ENCODE data around the gene ELMO1.

Gene ELMO1

DNA sequence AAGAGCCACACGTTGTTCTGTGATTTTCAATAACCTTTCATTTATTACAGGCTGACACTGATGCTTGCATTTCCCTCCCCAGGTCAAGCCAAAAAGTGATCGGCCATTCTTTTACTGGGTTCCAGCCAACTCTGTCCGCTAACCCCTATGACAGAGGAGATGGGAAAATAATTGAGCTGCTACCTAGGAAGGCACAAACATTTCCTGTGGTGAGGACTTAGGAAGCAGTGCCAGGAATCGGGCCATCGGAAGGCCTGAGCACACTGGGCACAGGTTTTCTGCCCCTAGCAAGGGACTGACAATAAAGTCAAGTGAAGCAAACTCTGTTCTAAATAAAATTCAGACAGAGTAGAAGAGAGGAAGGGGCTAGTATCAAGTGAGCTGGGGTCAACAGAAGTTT lies 411.4 kb downstream of the ELMO1 start:
- no peak for DNase-seq

DNA sequence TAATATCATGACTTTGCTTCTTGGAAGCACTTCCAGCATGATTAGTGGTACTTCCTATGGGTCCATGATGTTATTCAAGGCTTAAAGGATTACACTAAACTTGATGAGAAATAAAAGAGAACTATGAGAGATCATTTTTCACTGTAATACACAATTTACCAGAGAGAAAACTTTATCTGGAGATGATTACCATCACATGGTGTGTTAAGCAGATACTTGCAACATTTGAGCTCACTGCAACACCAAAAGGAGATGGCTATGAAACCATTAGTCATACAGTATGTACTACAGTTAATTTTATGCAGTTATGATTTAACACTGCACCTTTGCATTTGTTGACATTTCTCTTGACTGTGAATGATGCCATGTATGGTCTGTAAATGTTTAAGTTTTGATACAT lies 413.0 kb downstream of the ELMO1 start:
- DNase-seq = no peak

DNA sequence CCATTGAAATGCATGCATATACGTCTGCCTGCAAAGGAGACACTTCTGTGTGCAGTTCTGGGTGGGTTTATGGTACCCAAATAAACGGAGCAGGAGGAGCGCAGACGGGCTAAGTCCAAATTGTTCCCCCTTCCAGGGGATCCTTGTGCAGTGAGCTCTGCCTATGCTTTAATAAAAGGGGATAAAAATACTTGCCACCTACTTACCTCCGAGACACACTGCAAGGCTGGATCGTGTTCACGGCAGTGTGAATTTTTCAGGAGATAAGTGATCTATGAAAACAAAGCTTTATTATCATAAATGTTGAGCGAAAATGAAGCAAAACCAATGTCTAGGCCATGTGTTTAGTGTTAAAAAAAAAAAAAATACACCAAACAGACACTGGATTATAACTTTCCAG lies 415.5 kb downstream of the ELMO1 start:
- no peak for DNase-seq

DNA sequence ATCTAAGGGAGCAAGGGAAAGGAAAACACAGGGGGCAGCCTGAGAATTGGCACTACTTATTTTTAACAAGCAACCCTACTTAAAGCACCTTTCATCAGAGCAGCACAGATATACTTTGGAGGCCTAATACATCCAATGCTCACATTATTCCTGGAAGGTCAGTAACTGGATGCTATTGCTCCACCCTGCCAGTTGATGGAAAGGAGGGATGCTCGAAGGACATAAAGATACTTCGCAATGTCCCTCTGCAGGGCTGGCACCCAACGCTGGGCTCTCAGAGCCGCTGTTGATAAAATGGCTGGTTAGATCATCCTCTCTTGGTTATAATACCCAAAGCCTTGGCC lies 416.4 kb downstream of the ELMO1 start:
- DNase-seq = no peak

DNA sequence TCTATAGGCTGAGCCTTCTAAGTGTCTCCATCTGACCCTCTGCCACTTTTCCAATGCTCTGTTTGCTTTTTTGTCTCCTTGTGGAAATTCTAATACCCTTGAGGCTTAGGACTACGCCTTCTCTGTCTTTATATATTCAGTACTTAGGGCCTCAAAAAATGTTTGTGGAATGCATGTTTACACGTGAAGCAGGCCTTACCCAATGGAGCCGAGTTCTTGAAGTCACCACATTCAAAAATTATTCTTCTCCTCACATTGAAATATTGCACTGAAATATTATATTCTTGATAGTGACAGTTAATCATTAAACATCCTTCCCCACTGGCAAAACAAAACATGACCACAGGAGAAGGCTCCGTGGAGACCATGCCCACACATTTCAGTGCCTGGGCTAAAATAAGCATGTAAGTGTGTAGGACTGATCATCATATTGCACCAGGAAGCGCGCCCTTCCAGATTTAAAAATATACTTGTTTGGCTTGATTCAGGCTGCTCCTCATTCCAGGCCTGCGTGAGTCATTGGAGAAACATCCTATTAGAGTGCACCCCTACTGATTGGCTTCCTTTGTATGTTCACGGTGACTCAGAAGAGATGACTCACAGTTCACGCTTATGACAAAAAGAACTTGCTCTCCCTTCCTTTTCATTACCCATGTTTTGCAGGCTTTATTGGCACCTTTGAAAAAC lies 416.9 kb downstream of the ELMO1 start:
- DNase-seq = no peak

DNA sequence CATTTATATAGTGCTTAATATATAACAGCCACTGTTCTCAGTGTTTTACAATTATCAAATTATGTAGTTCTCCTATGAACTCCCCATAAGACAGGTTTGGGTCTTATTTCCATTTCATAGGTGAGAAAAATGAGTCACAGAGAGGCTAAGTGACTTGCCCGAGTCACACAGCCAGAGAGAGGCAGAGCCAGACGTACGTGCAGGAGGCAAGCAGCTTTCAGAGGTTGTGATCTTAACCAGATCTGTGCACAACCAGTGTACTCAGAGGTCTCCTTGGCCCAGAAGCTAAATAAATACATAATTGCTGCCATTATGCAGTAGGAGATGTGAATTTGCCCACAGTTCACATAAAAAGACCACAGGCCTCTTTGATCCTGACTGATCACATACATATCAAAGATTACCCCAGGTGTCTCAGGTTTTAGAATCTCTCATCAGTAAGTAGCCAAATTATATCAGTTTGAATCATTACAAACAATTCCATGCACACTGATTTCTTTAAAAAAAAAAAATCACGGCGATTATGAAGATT lies 419.7 kb downstream of the ELMO1 start:
- DNase-seq = no peak

DNA sequence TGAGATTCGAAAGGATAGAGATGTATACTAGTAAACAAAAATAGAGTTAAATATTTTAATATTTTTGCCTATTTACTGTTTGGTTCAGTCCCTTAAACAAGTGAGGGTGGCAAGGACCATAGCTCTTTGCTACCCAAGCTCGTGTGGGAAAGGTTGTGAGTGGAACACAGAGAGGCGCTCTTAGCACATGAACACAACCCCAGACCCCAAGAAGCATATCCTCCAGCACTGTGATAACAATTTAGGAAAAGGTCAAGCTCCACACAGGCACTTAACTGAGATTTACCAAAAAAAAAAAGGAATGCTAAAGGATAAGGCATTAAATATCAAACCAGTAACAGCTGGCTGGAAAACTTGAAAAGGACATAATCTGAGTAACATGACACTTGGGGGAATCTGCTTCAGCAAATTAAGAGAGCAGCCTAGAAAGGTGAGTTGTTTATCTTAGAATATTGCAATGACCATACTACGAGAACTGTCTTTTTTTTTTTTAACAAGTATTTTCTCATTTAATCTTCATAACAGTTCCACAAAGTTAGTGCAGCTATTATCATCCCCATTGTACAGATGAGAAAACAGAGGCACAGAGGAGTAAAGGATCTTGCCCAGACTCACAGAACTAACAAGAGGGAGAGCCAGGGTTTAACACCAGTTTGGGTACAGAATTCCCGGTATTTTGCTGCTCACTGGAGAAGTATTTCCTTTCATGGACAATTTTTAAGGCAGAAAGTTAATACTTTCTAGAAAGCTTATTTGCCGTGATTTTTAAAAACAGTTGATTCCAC lies 420.9 kb downstream of the ELMO1 start:
- DNase-seq = no peak

DNA sequence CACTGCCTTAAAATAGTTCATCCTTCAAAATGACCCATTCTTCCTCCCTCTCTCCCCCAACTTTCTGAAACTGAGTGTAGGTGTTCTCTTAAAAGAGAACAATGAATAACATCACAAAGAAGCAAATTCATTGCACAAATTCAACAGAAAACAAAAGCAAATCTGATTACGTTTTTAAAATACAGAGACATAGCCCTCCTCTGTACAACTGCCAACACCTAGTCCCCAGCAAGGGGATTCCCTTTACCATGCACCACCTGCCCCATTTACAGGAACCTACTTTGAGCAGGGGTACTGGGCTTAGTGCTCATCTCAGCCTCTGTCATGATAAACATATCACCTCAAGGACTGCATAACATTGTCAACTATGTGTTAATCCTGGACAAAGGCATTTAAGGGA lies 421.6 kb downstream of the ELMO1 start:
- no peak for DNase-seq

DNA sequence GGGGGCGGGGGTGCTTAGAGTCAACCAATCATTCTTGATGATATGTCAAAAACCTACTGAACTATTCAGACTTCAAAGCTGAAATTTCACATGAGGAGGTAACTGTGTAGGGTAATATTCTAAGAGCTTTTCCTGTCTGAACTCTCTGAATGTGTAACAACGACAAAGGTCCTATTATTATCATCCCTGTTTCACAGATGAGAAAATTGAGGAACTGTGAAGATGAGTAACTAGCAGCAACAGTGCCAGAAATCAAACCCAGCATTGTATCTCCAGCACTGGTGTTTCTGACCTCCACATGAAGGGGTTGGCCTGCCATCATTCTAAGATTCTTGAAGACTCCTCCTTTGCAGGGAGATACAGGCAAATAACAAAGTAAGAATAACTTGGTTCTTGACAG lies 429.7 kb downstream of the ELMO1 start:
- DNase-seq = no peak

DNA sequence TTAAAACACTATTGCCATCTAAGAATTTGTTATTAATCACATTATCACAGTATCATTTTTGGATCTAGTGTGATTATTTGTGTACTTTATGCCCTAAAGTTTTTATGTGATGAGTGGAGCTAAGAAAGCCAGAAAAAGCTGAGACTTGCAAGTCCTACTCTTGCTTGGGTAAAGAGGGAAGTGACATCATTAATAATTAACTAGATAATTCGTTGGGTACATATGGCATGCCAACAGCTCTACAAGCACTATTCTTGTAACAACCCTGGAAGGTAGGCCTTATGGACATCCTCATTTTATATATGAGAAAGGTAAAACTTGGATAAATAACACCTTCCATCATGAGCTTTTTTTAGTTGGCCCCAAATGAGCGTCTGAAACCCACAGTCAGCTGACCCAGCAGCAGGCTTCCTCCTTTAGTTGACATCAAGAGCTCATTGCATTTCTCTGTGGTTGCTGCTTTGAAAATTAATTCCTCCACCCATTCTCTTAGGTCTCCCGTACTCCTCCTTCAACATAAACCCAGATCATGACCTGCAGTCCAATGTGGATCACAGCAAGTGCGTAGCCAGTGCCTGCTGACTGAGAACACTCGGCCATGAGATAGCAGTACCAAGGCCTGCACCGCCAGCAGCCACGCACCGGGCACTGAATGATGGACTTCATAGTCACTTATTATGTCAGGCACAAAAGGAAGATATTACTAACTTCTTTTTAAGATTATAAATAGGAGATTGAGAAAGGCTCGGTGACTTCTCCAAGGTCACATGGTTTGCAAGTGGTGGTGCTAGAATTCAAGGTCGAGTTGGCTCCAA lies 432.4 kb downstream of the ELMO1 start:
- DNase-seq = no peak

DNA sequence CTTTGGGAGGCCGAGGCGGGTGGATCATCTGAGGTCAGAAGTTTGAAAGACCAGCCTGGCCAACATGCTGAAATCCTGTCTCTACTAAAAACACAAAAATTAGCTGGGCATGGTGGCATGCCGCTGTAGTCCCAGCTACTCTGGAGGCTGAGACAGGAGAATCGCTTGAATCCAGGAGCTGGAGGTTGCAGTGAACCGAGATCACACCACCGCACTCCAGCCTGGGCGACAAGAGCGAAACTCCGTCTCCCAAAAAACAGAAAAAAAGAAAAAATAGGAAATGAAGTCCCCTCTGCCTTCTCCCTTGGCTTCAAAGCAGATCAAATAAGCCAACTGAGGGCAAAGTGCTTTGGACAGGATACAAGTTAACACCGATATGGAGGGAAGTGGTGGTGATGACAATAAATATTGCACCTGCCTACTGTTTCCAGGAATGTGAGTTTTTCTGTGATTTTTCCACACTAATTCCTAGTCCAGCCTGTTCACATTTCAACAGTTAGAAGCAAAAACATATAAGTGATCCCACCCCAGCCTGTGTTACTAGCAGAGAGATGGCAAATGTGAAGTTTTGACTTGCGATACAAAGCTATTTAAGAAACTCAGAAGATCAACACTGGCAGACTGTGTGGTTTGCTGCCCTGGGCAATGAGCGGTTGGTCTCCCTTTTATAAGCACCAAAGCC lies 433.2 kb downstream of the ELMO1 start:
- no peak for DNase-seq

DNA sequence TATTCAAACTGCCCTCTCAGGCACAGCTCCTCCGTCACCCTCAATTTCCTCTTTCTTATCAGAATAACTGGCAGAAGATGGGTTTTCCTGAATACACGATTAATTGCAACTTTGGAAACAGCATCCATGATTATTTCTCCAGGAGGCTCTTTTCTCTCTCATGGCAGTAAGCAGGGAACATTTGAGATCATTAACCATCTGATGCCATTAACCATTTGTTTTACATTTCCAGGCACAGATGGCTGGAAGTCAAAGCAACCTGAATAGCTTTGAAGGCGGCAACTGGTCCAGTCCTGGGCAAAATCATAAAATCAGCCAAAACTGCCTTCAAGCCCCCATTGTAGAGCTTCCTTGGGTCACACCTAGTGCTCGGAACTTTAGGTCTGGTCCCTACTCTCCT lies 434.9 kb downstream of the ELMO1 start:
- no peak for DNase-seq

DNA sequence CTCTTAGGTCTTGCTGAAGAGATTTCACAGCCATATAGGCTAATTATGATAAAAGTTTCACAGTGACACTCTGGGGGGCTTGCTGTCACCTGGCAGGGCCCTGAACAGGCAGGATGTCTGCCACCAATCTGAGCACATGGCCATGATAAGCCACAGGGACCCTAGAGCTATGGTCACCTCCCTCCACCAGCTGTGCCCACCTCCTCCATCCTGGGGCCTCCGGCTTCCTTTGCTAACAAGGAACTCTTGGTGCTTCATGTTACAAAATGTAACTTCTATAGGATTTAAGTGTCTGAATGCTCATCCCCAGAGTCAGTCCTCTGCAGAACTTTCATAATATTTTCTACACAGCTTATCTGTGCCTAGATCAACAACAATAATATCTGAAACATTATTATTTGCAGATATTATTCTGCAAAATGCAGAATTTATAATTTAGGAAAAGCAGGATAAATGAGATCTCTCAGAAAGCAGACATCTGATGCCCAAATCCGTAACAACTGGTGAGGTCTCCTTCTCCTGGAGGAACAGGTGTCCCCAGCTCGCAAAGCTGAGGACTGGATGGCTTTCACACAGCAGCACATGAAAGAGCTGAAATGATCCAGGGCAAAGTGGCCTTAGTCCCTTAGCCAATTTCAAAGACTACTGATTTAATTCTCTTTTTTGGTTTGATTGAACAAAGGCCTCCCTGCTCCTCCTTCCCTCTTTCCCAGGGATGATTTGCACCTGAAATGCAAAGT lies 437.3 kb downstream of the ELMO1 start:
- DNase-seq = no peak

DNA sequence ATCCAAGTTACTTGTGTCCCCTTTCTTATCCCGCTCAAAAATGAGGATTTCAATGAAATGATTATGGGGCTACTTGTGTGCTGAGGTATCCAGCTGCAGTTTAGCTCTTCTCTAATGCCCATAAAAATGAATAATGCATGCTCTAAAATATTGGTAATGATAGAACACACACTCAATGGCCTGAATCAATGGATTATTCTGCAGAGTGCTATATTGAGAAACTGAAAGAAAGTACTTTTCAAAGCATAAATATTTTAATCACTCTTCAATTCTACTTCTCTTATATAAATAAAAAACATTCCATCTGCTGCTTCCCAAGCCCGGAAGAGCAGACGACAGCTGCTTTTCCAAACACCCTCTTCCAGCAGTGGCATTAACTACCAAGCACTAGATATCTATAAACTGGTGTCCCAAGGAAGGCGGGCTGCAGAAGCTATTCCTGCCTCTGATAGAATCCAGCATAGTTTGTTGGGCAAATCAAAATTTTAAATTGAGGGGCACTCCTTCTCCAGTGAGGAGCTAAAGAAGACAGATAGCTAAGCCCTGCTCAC lies 439.5 kb downstream of the ELMO1 start:
- DNase-seq = no peak

DNA sequence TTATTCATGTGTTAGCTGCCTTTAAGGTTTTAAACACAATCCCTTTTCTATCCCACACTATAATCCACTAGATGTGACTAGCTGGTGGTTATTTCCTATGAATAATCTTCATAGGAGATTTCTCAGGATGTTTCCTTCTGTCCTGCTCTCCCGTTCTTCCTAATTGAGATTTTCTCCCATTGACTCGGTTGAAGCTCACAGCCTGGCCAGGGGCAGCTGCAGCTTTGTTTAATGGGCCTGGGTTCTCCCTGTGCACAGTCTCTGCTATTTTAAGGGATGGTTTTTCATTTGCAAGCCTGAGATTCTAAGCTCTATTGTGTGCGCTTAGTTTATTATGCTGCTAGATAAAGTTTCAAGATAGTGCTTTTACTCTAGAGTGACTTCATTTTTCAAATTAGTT lies 441.0 kb downstream of the ELMO1 start:
- no peak for DNase-seq

DNA sequence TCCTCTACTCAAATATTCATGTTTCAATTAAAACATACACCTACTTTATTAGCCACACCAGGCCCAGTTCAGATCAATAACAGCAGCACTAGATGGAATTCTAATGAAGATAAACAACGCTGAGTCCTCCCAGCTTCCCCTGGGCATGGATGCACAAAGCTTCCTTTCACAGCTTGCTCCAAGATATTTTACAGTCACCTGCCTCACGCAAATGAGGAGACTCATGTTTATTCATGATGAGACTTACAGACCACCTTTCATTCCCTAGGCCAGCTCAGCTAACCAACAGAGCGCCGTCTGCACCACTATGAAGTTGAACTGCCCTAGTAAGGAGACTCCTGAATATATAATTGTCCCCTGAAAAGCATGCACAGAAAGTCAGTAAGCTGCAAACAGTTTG lies 441.4 kb downstream of the ELMO1 start:
- DNase-seq = no peak

DNA sequence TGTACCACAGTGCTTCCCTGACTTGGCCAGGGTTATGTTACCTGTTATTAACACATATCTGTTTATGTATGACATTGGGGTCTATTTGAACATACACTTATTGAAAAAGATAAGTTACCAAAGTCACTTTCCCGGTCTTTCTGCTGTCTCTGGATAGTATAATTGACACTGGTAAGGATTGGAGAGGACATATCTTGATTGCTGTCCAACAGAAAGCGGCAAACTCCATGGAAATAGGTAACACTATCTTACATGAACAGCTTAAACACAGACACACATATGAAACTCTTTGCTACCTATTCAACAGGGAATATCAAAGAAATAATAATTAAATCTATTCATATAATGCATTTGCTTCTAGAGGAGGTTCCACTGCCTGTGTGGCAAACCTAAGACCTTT lies 441.9 kb downstream of the ELMO1 start:
- no peak for DNase-seq

DNA sequence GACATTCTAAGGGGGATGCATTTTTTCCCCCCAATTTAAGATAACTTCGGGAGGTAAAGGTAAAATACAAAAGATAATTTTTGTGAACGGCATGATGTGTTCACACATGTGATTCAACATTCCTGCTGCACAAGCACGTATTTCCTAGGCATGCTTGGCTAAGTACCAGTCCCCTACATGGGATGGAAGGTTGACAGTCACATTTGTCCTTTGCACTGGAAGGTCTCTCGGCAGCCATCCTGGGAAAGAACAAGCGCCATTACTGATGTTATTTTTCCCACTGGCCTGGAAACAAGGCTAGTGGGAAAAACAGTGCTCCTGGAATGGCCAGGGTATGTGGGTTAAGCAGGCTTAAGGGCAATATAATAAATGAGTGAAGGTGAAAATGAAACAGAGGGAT lies 448.2 kb downstream of the ELMO1 start:
- no peak for DNase-seq

DNA sequence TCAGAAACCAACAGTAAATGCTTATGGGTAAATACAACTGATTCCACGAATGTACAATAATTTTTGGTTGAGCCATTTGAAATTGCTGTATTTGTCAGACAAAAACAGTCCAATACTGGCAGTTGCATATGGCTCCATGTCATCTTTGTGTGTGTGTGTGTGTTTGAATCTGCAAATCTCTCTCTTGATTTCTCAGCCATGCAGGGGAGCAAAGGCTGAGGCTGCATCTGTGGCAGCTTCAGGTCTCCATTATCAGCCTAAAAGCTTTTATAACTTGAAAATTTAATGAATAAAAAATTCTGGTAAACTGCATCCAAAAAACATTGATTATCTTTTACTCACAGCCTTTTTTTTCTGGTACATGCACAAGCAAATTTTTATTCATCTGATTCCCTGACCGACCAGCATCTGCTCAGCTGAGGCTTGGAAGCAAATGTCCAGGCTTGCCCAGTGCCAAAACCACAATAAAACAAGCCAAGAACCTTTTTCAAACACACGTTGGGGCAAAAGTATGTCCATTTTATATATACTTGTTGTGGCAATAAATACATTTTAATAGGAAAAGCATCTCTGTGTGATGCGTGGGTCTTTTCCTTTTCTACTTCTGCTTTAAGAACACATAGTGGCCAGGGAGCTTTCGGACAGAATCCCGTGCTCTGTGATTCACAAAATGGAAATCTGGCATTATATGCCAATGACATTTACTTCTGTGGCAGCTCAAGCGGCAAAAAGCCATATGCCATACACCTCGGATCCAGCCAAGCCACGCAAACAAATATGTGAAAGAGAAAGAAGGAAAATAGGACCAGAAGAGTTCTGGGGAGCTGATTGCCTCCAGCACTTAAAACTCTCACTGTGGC lies 448.8 kb downstream of the ELMO1 start:
- no peak for DNase-seq

DNA sequence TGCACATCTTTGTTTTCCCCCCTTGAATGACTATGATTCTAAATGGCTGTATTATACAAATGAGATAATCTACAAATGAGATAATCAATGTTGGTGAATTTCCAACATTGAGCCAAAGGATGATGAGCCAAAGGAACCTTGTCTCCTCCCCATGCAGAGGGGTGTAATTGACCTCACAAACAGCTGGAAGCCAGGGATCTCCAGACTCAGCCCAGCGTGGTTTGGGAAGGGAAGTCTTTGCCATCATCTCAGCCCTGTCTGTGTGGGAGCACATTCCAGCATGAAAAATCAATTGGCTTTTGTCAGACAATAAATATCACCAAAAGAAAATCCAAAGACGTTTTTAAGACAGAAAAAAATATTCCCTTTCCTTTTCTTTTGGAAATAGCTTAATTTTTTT lies 452.9 kb downstream of the ELMO1 start:
- no peak for DNase-seq

DNA sequence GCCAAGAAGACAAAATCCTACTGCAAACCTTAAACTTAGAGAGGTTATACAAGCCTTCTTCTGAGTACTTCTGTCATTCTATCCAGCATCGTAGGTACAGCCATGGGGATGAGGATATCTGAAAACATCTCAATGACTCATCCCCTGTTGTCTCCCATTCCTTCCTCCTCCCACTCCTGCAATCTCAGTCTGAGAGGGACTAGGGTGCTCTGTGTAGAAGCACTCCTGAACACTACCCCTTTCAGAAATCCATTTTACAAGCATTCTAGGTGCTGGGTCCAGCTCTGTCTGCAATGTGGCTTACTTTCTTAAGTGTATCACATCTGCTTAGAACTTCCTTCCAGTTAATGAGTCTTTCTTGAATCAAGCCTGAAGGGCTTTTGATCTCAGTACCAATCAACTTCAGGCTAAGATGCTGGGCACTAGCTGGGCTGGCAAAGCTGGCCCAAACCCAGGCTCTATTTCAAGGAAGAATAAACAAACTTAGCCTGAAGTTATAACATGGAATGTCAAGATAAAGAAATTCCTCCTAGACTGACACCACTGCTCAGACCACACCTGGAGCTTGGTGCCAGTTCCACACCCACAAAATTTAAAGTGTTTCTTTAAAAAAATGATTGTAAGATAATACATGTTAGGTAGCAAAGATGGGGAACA lies 454.1 kb downstream of the ELMO1 start:
- DNase-seq = no peak

Data from activated CD4-positive, alpha-beta T cell treated with anti-CD3 and anti-CD28 coated beads for 1 hour (primary cell).